HepG2 (cell line): ENCODE results near the gene ZBTB7A. TPM values are rescaled to one million over a fixed set of nuclear protein-coding genes. Genes with fewer than 3 reads are reported as not detected.

Source experiments
- ATAC-seq: fragments of 200-7000 bp; cut with Tn5 transposase; 3 replicates; pipeline ENCODE4 v1.9.1; 2020; ENCODE audit warnings: mild to moderate bottlenecking, moderate library complexity
- BruUV-seq: library from RNA; stranded (reverse); fragments of 400-500 nt; replicated peaks from 2 replicates; lab custom pipeline; 2021; lab: Mats Ljungman, UMichigan
- CTCF ChIA-PET: fragments of 300-600 bp; formaldehyde crosslinking; extraction: SDS; loops from one replicate; lab custom pipeline; 2021; ENCODE audit warnings: low total read pairs, inconsistent platforms, low intra/inter-chr PET ratio; lab: Yijun Ruan, JAX
- POLR2A ChIA-PET: fragments of 350-600 bp; sonication (Branson Sonifier 250); formaldehyde crosslinking; loops from one replicate; lab custom pipeline; 2020; ENCODE audit warnings: antibody characterized with exemption, inconsistent platforms; lab: Yijun Ruan, JAX
- DNase-seq: peaks from one replicate; pipeline ENCODE4 v3.0.0-alpha.2; 2015; ENCODE audit warnings: low spot score
- FAIRE-seq: peaks from 3 replicates; lab custom pipeline; 2011; peaks lifted over from hg19 to GRCh38; lab: Jason Lieb, UNC
- H2AFZ ChIP-seq: one replicate; pipeline ENCODE4 v1.6.1; 2011; ENCODE audit warnings: low read length, inconsistent platforms
- H3K27ac ChIP-seq: fragments of 300-600 bp; 3 replicates; pipeline ENCODE4 v1.8.0; 2011; ENCODE audit warnings: mixed run types, mild to moderate bottlenecking, mixed read lengths, low read length, inconsistent platforms; ENCODE audit not compliant: insufficient read depth; ENCODE audit errors: extremely low read length
- H3K27me3 ChIP-seq, 2 experiments: fragments of 200-600 bp in 1 of 2; 2 replicates in 1 of 2; 3 replicates in 1 of 2; pipeline versions ENCODE4 v1.6.0 to v1.8.0; 2011; ENCODE audit warnings: low read length in 2 of 2, mild to moderate bottlenecking in 2 of 2, moderate library complexity in 2 of 2, inconsistent platforms in 1 of 2; ENCODE audit not compliant: insufficient read depth in 2 of 2, control insufficient read depth in 1 of 2
- H3K36me3 ChIP-seq, 2 experiments: fragments of 200-600 bp in 1 of 2; replicated peaks in 1 of 2; 2 replicates in 1 of 2; 3 replicates in 1 of 2; pipeline versions ENCODE4 v1.5.1 to v1.8.0; 2011; ENCODE audit warnings: low read length in 2 of 2, inconsistent platforms in 1 of 2; ENCODE audit not compliant: insufficient read depth in 2 of 2, control insufficient read depth in 1 of 2
- H3K4me1 ChIP-seq: 2 replicates; pipeline ENCODE4 v1.5.1; 2012; ENCODE audit warnings: low read length, inconsistent platforms; ENCODE audit not compliant: insufficient read depth
- H3K4me2 ChIP-seq: 2 replicates; pipeline ENCODE4 v1.6.0; 2011; ENCODE audit warnings: low read depth, low read length, inconsistent platforms
- H3K4me3 ChIP-seq, 3 experiments: fragments of 200-600 bp in 1 of 3; sonication (generic), shearing (Covaris generic) in 1 of 3; replicated peaks in 1 of 3; 2 replicates each; pipeline ENCODE4 v1.5.1; 2011 to 2016; ENCODE audit warnings: low read length in 3 of 3, inconsistent platforms in 2 of 3, low read depth in 2 of 3, mild to moderate bottlenecking in 2 of 3, control low read depth in 1 of 3, mixed read lengths in 1 of 3; ENCODE audit not compliant: insufficient read depth in 1 of 3
- H3K79me2 ChIP-seq: one replicate; pipeline ENCODE4 v1.6.1; 2011; ENCODE audit warnings: low read length, inconsistent platforms; ENCODE audit not compliant: insufficient read depth
- H3K9ac ChIP-seq: 2 replicates; pipeline ENCODE4 v1.6.0; 2011; ENCODE audit warnings: mild to moderate bottlenecking, low read depth, low read length, inconsistent platforms; ENCODE audit not compliant: insufficient read depth
- H3K9me3 ChIP-seq: 2 replicates; pipeline ENCODE4 v1.5.1; 2012; ENCODE audit warnings: mild to moderate bottlenecking, low read length
- H4K20me1 ChIP-seq: 2 replicates; pipeline ENCODE4 v1.6.0; 2011; ENCODE audit warnings: inconsistent platforms, mild to moderate bottlenecking, low read length, moderate library complexity; ENCODE audit not compliant: insufficient read depth
- AGO2 ChIP-seq: fragments of 200-400 bp; formaldehyde crosslinking; optimal IDR thresholded peaks from 2 replicates; pipeline ENCODE3; 2017; ENCODE audit warnings: mild to moderate bottlenecking, low read depth, low read length, moderate library complexity
- ATF5 ChIP-seq: sonication (generic); formaldehyde crosslinking; IDR thresholded peaks from 2 replicates; pipeline ENCODE4 v1.4.0; 2020; ENCODE audit warnings: mild to moderate bottlenecking, low read depth, missing genetic modification reagents
- MNT ChIP-seq: fragments of 450-650 bp; IDR thresholded peaks from 2 replicates; pipeline ENCODE4 v1.6.1; 2016
- POLR2AphosphoS2 ChIP-seq: IDR thresholded peaks from 2 replicates; pipeline ENCODE4 v1.6.1; 2011; ENCODE audit warnings: low read depth, low read length, improper control_type of control experiment
- ZNF670 ChIP-seq: sonication (generic); formaldehyde crosslinking; IDR thresholded peaks from 2 replicates; pipeline ENCODE4 v1.8.0; 2022; ENCODE audit warnings: mild to moderate bottlenecking, missing genetic modification reagents, borderline replicate concordance
- WGBS: methylation state at CpG from one replicate; pipeline ENCODE4 v1.1.6; 2017; ENCODE audit warnings: low lambda C conversion rate; 5-methylcytosine and 5-hydroxymethylcytosine counted together
- in situ Hi-C: cut with HindIII; loops from 2 replicates; pipeline ENCODE4 v1.10.0; 2017; ENCODE audit warnings: low pct_unique_long_range_greater_than_20kb; ENCODE audit not compliant: extremely low pct_ligation_motif_present
- intact Hi-C: fragments of 100-400 bp; cut with micrococcal nuclease; formaldehyde crosslinking; loops from one replicate; pipeline ENCODE4 v1.10.0; 2022; ENCODE audit not compliant: unreplicated experiment
- polyA plus RNA-seq, 8 experiments: library from polyadenylated mRNA; depleted of rRNA in 3 of 8; stranded (reverse) in 7 of 8; unstranded in 1 of 8; fragments of >200 nt; fragmentation: Illumina TruSeq in 4 of 8; extraction: Trizol in 4 of 8; gene quantifications; 2 replicates each; pipeline versions ENCODE4 v1.2.1 to v1.2.3, GENCODE V29; 2011 to 2016; ENCODE audit warnings: low read depth in 4 of 8, missing spikeins in 1 of 8, mixed read lengths in 1 of 8; ENCODE audit not compliant: insufficient read depth in 1 of 8
- total RNA-seq, 5 experiments: library from RNA; depleted of rRNA; stranded (reverse); fragments of >200 nt; fragmentation: Illumina TruSeq; extraction: Trizol; gene quantifications; 2 replicates each; pipeline ENCODE4 v1.2.3, GENCODE V29; 2016; ENCODE audit warnings: low read depth in 1 of 5
- TF ChIP-seq, protein P1 (sequence below): sonication (generic); formaldehyde crosslinking; conservative IDR thresholded peaks from 2 replicates; pipeline ENCODE4 v1.4.0; 2020; ENCODE audit warnings: missing genetic modification reagents
- TF ChIP-seq, protein P2 (sequence below): sonication (generic); formaldehyde crosslinking; IDR thresholded peaks from 2 replicates; pipeline ENCODE4 v1.4.0; 2020; ENCODE audit warnings: mild to moderate bottlenecking, missing genetic modification reagents
- TF ChIP-seq, protein P3 (sequence below), 2 experiments: sonication (generic) in 1 of 2; formaldehyde crosslinking in 1 of 2; IDR thresholded peaks; 2 replicates each; pipeline versions ENCODE4 v1.5.1 to v1.6.1; 2011 to 2020; ENCODE audit warnings: borderline replicate concordance in 1 of 2, low read depth in 1 of 2, low read length in 1 of 2, mild to moderate bottlenecking in 1 of 2, missing genetic modification reagents in 1 of 2, moderate library complexity in 1 of 2

The ZBTB7A gene
- total and polyA plus RNA-seq, 2 of the 13 experiments (the other 11 are each of a cell fraction or from before 2014, with no cell fraction given): 3.6 to 4.0 TPM

GRCh38 chr19:4036576-4037300 lies 30.0 kb downstream of the ZBTB7A start:
- no peaks in the 10 kb centered on the region for H4K20me1 ChIP-seq
- CTCF ChIA-PET: no interaction called here
- DNase-seq: no peak
- H2AFZ ChIP-seq: no peak overlapping the region
- intact Hi-C loops (no loop called here), in situ Hi-C loops (no loop called here)
- no peak overlapping the region for H3K27ac ChIP-seq
- H3K4me3 ChIP-seq: no peak overlapping the region
- no peaks in the 10 kb centered on the region for H3K9me3 ChIP-seq
- peak; percentile 51 for FAIRE-seq
- no peaks in the 10 kb centered on the region for H3K4me1 ChIP-seq
- WGBS: 96% methylated on average over 19 of the region's 25 CpGs
- no peak for ATAC-seq
- no peak overlapping the region for H3K4me2 ChIP-seq
- POLR2A ChIA-PET: no interaction called here
- TF ChIP-seq, protein P1, sequence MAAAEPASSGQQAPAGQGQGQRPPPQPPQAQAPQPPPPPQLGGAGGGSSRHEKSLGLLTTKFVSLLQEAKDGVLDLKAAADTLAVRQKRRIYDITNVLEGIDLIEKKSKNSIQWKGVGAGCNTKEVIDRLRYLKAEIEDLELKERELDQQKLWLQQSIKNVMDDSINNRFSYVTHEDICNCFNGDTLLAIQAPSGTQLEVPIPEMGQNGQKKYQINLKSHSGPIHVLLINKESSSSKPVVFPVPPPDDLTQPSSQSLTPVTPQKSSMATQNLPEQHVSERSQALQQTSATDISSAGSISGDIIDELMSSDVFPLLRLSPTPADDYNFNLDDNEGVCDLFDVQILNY (CRISPR knock-in tag): no peak
- TF ChIP-seq POLR2AphosphoS2 (peak; percentile 82; the same call in 1 of the 2 replicates), AGO2 (peak; percentile 54), ATF5 (no peak), ZNF670 (CRISPR knock-in tag) (no peak), MNT (0 out of 2 replicates have a peak, but pooled peaks have one; percentile 38)
- TF ChIP-seq, protein P2, sequence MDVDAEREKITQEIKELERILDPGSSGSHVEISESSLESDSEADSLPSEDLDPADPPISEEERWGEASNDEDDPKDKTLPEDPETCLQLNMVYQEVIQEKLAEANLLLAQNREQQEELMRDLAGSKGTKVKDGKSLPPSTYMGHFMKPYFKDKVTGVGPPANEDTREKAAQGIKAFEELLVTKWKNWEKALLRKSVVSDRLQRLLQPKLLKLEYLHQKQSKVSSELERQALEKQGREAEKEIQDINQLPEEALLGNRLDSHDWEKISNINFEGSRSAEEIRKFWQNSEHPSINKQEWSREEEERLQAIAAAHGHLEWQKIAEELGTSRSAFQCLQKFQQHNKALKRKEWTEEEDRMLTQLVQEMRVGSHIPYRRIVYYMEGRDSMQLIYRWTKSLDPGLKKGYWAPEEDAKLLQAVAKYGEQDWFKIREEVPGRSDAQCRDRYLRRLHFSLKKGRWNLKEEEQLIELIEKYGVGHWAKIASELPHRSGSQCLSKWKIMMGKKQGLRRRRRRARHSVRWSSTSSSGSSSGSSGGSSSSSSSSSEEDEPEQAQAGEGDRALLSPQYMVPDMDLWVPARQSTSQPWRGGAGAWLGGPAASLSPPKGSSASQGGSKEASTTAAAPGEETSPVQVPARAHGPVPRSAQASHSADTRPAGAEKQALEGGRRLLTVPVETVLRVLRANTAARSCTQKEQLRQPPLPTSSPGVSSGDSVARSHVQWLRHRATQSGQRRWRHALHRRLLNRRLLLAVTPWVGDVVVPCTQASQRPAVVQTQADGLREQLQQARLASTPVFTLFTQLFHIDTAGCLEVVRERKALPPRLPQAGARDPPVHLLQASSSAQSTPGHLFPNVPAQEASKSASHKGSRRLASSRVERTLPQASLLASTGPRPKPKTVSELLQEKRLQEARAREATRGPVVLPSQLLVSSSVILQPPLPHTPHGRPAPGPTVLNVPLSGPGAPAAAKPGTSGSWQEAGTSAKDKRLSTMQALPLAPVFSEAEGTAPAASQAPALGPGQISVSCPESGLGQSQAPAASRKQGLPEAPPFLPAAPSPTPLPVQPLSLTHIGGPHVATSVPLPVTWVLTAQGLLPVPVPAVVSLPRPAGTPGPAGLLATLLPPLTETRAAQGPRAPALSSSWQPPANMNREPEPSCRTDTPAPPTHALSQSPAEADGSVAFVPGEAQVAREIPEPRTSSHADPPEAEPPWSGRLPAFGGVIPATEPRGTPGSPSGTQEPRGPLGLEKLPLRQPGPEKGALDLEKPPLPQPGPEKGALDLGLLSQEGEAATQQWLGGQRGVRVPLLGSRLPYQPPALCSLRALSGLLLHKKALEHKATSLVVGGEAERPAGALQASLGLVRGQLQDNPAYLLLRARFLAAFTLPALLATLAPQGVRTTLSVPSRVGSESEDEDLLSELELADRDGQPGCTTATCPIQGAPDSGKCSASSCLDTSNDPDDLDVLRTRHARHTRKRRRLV (CRISPR knock-in tag): no peak
- TF ChIP-seq, protein P3, sequence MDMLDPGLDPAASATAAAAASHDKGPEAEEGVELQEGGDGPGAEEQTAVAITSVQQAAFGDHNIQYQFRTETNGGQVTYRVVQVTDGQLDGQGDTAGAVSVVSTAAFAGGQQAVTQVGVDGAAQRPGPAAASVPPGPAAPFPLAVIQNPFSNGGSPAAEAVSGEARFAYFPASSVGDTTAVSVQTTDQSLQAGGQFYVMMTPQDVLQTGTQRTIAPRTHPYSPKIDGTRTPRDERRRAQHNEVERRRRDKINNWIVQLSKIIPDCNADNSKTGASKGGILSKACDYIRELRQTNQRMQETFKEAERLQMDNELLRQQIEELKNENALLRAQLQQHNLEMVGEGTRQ (IDR thresholded peaks at IDR 0.05; ENCODE audit: low read depth, low read length): peak; percentile 7; the same call in 1 of the 2 replicates
- TF ChIP-seq, protein P3 (CRISPR knock-in tag; IDR thresholded peaks at IDR 0.05; ENCODE audit: borderline replicate concordance): no peak
- no peaks in the 10 kb centered on the region; a peak in 1 of 5 replicates for H3K27me3 ChIP-seq
- no peaks in the 10 kb centered on the region for H3K79me2 ChIP-seq
- peaks cover 16 to 23% of the 10 kb centered on the region in 2 experiments; a peak in 4 of 5 replicates for H3K36me3 ChIP-seq
- H3K9ac ChIP-seq: no peak overlapping the region
- TSS peak; percentile 44 for BruUV-seq
